Measurements from ENCODE around the gene PODN. TPM values are rescaled to one million over a fixed set of nuclear protein-coding genes. Genes with fewer than 3 reads are reported as not detected.

Gene PODN
- total and polyA plus RNA-seq, 2 of the 4 experiments (the other 2 are of a cell fraction): 0.54 to 6.2 TPM

- no peak overlapping the region for H3K56ac ChIP-seq (ENCODE audit: extremely low read depth, insufficient read depth, low read length)
- H3K4me1 ChIP-seq (ENCODE audit: control insufficient read depth, insufficient read depth, low read length): peaks cover 33% of the 10 kb centered on the region
- WGBS, 2 experiments (ENCODE audit: extremely low coverage in 2 of 2, insufficient read length in 1 of 2): 100% methylated on average over 3 of the region's 6 CpGs; no CpG with 5 or more reads in 1 of the 2 experiments
- peak overlapping the region; percentile 92 for H2BK20ac ChIP-seq (ENCODE audit: low read depth, low read length)
- TF ChIP-seq SMC3 (IDR thresholded peaks at IDR 0.05; ENCODE audit: low read depth, low read length) (no peak), POLR2A (IDR thresholded peaks at IDR 0.05; ENCODE audit: low read depth, low read length) (no peak), CEBPB (IDR thresholded peaks at IDR 0.05; ENCODE audit: low read depth, low read length) (no peak), MAZ (IDR thresholded peaks at IDR 0.05; ENCODE audit: borderline replicate concordance, low read depth, low read length) (no peak), FOS (IDR thresholded peaks at IDR 0.05; ENCODE audit: low read depth, low read length) (no peak), RFX5 (IDR thresholded peaks at IDR 0.05; ENCODE audit: low read depth, low read length) (no peak), MAFK (IDR thresholded peaks at IDR 0.05; ENCODE audit: low read depth, low read length) (no peak), CHD1 (IDR thresholded peaks at IDR 0.05; ENCODE audit: low read depth, low read length) (no peak), RAD21 (IDR thresholded peaks at IDR 0.05; ENCODE audit: low read length) (no peak), BHLHE40 (IDR thresholded peaks at IDR 0.05; ENCODE audit: low read depth, low read length) (no peak), ELK1 (IDR thresholded peaks at IDR 0.05; ENCODE audit: borderline replicate concordance, low read depth, low read length) (no peak), NFE2L2 (IDR thresholded peaks at IDR 0.05; ENCODE audit: low read depth, low read length) (no peak), CTCF (conservative IDR thresholded peaks at IDR 0.05; ENCODE audit: low read depth, low read length) (no peak), USF2 (IDR thresholded peaks at IDR 0.05; ENCODE audit: low read depth, low read length) (no peak), RCOR1 (IDR thresholded peaks at IDR 0.05; ENCODE audit: insufficient replicate concordance, low read length) (no peak), MXI1 (IDR thresholded peaks at IDR 0.05; ENCODE audit: borderline replicate concordance, low read depth, low read length) (no peak)
- H2AK9ac ChIP-seq (replicated peaks; ENCODE audit: low read depth, low read length, poor library complexity): peak overlapping the region; percentile 67
- H4K5ac ChIP-seq (ENCODE audit: low read depth, low read length): peak overlapping the region; percentile 80; the same call in 1 of the 2 replicates
- intact Hi-C loops (cut with micrococcal nuclease) (no loop called here), in situ Hi-C loops (cut with MboI; ENCODE audit: low sequenced_read_pairs) (no loop called here), dilution Hi-C loops (cut with HindIII; ENCODE audit: low sequenced_read_pairs, unreplicated experiment) (no loop called here)
- no peaks in the 10 kb centered on the region for H3K27me3 ChIP-seq (ENCODE audit: control insufficient read depth, insufficient read depth, low read length)
- H3K4me2 ChIP-seq (ENCODE audit: low read depth, low read length): no peak overlapping the region
- no peak for DNase-seq
- peaks cover 17% of the 10 kb centered on the region for H3K9me3 ChIP-seq (ENCODE audit: control insufficient read depth, insufficient read depth, low read length)
- no peaks in the 10 kb centered on the region for H3K36me3 ChIP-seq (ENCODE audit: control insufficient read depth, insufficient read depth, low read length)
- peak overlapping the region; percentile 98 for H3K4ac ChIP-seq (ENCODE audit: low read depth, low read length)
- peak overlapping the region; percentile 83; the same call in 2 of the 3 replicates for H2BK15ac ChIP-seq (ENCODE audit: low read depth, low read length)
- peak overlapping the region; percentile 83 to 97; a peak in 2 of 4 replicates for H4K8ac ChIP-seq (ENCODE audit: low read depth in 2 of 2, low read length in 2 of 2)
- H4K91ac ChIP-seq (ENCODE audit: insufficient read depth, low read depth, low read length): peak overlapping the region; percentile 99
- CTCF ChIA-PET: no interaction called here
- ATAC-seq (ENCODE audit: low read depth): no peak
- H2AK5ac ChIP-seq (ENCODE audit: low read depth, low read length): peak overlapping the region; percentile 99
- peak overlapping the region; percentile 85 for H3K18ac ChIP-seq (ENCODE audit: low read depth, low read length)
- H4K20me1 ChIP-seq (ENCODE audit: insufficient read depth, low read length): no peaks in the 10 kb centered on the region
- POLR2A ChIA-PET (ENCODE audit: unreplicated experiment): no interaction called here
- H2BK5ac ChIP-seq (ENCODE audit: low read depth, low read length, poor library complexity, severe bottlenecking): peak overlapping the region; percentile 88
- H3K27ac ChIP-seq (ENCODE audit: insufficient read depth, low read length): no peak overlapping the region
- no peak overlapping the region for H3K23ac ChIP-seq (ENCODE audit: low read depth, low read length)
- peak overlapping the region; percentile 98 for H3K14ac ChIP-seq (replicated peaks; ENCODE audit: low read depth, low read length)
- peak overlapping the region; percentile 96 for H2BK120ac ChIP-seq (ENCODE audit: low read depth, low read length)
- no TSS peak for BruUV-seq (replicated peaks)
- H3K9me1 ChIP-seq (ENCODE audit: insufficient read depth, low read length): peaks cover 41% of the 10 kb centered on the region
- no peak overlapping the region for H3K9ac ChIP-seq (ENCODE audit: low read depth, low read length)
- H2AFZ ChIP-seq (replicated peaks; ENCODE audit: low read length, poor library complexity): no peak overlapping the region
- 0 out of 4 replicates have a peak, but pooled peaks cover 0 to under 1% of the 10 kb centered on the region in 2 experiments for H3K79me1 ChIP-seq (ENCODE audit: low read depth in 1 of 2, low read length in 2 of 2)
- H3K4me3 ChIP-seq (ENCODE audit: insufficient read depth, low read depth, low read length): no peak overlapping the region
Measured at GRCh38 chr1:53114090-53114489, 52.1 kb downstream of the PODN start.
